ENCODE data around the gene TRIM44.
"Not testable (repeated sequence)": the region's sequence is repeated elsewhere in the genome, so short reads cannot be mapped to it uniquely, and the experiment has no call there.

Gene TRIM44

DNA sequence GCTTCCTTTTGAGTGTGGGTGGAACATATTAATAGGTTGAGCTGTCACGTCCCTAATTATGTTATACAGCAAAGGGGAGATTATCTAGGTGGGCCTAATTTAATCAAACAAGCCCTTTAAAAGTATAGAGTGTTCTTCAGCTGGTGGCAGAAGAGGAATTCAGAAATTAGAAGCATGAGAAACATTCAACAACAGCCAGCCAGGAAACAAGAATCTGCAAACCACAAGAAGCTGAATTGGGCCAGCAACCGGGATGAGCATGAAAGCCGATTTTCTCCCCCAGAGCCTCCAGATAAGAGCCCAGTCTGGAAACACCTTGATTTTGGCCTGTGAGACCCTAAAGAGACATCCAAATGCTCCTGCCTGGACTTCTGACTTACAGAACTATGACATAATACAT is 175.5 kb downstream of the TRIM44 start:
- no peak for DNase-seq

DNA sequence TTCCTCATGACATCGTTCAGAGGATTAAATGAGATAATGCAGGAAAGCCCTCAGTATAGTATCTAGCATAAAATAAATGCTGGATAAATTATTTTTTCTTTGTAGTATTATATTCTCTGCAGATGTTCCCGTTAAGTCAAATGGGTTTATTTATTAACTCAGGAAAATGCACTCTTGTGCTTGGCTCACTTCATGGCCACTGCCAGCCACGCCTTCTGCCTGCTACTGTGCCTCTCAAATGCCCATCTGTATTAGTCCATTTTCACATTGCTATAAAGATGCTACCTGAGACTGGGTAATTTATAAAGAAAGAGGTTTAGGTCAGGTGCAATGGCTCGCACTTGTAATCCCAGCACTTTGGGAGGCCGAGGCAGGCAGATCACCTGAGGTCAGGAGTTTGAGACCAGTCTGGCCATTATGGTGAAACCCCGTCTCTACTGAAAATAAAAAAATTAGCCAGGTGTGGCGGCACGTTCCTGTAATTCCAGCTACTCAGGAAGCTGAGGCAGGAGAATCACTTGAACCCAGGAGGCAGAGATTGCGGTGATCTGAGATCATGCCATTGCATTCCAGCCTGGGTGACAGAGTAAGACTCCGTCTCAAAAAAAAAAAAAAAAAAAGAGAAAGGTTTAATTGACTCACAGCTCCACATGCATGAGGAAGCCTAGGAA is 176.3 kb downstream of the TRIM44 start:
- not testable (repeated sequence) for DNase-seq

- no peak for DNase-seq
Observed at GRCh38 chr11:35839368-35840161, 177.0 kb downstream of the TRIM44 start.

DNA sequence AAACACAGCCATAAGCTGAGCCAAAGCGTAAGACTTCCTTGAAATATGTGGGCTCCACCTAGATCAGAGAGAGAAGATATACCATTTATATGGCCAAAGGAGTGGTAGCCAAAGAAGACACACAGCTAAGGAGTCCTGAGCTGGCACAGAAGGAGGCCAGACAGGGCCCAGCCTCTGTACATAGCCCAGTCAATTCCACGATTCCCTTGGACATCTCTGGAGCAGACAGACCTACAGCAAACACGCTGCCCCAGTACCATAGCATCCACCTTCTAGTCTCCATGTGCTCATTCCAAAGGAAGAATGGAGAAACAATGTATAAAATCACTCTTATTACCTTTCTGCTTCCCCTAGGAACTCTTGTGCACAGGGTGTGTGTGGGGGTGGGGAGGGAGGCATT is 179.2 kb downstream of the TRIM44 start:
- DNase-seq, result no peak

DNA sequence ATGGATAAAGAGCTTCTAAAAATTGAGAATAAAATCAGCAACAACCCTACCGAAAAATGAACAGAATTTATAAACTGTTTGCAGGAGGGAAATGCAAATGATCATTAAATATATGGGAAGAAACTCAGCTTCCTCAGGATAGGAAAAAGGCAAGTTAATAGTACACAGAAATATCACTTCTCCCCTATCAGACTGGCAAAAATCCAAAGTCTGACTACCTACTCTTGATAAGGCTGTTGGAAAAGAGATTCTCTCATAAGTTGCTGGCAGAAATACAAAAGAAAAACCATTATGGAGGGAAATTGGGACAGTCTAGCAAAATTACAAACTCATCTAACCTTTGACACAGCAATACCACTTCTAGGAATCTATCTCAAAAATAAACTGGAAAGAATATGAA is 180.4 kb downstream of the TRIM44 start:
- no peak for DNase-seq

DNA sequence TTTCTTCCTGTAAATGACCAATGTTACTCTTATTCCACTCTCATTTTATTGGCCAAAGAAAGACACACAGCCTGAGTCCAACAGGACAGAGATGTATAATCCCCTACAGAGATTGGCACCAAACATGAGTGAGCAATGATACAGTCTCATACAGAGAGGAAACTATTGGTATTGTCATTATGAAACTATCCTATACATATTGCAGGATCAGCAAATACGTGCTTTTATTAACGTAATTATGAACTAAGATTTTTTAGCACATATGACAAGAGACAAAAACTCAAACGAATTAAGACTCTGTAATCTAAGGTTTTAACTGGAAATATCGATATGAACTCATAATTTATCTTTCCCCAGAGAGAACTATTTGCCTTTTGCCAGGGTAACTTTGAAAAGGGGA is 182.0 kb downstream of the TRIM44 start:
- DNase-seq, result no peak

DNA sequence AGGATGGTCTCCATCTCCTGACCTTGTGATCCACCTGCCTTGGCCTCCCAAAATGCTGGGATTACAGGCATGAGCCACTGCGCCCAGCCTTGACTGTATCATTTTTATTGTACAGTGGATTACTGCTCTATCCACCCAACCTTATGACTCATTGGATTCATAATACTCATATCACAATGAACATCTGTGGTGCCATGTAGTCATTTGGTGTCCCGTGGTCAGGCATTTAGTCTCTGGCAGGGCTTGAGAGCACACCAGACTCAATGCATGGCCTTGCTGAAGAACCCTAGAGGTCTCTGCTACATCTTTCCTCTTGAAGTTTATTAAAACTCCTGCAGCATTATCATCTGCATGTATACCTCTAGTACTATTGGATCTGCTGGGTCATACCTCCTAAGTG is 183.3 kb downstream of the TRIM44 start:
- DNase-seq, result no peak

- DNase-seq, result no peak
Observed at GRCh38 chr11:35846874-35847273, 184.3 kb downstream of the TRIM44 start.

DNA sequence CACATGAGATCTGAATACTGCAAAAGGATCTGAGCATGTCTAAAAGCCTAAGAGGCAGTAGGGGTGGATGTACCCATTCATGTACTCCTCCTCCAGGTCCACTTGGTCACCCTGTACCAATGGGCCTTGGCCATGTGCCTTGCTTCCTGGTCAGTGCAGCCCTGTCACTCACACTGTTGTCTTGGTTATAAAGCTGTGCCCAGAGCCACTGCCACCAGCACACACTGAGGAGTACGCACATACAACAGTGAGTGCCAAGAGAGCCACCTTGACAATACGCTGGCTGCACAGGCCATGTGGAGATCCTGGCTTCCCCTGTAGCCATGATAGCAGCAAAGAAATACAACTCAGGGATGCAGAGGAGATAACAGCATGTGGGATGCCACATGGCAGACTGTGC is 184.9 kb downstream of the TRIM44 start:
- no peak for DNase-seq

DNA sequence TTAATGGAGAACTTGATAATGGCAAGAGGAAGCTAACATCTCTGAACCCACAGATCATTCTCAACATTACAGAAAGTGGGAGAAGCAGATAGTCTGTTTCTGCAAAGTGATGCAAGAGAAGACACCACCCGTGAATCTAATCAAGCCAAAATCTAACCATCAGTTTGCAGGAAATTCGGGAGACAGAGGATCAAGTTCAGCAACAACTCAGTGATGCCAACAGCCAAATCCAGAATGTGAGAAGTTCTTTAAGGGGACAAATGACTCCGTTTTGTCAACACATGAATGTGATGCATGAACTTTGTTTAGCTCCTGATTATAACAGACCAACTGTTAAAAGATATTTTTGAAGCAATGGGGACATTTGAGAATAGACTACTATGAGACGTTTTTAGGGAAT is 186.0 kb downstream of the TRIM44 start:
- no peak for DNase-seq

- DNase-seq, result no peak
Observed at GRCh38 chr11:35850191-35850590, 187.6 kb downstream of the TRIM44 start.

DNA sequence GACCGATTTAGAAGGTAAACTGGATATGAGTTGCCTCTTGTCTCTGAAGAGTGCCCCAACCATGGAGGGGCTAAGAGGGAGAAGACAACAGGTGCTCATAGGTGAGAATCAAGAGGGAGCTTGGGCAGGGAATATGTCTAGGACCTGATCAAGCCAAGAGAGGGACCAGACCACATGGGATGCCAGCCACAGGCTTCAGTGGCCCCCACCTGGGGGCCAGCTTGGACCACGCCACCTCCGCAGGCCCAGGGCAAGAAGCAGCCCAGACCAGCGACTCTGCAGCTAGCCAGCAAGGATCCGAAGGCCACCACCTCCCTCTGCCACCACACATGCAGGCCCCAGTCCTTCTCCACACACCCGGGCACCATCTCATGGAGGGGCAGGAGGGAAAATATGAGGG is 188.8 kb downstream of the TRIM44 start:
- DNase-seq, result no peak

DNA sequence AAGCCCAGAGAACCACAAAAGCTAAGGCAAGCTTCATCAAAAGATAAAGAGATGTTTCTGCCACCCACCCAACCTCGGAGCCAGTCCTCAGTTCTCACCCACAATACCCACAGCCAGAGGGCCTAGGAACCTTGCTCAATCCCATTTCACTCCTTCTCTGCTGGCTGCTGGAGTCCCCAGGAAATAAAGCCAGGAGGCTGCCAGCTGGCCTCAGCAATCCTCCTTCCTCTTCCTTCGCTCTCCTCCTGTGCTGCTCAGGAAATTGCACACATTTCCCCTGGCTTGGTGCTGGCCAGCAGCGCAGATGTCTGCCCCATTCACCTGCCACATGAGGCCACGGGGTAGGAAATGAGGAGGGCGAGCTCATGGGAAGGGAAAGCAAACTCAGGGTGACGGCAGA is 189.5 kb downstream of the TRIM44 start:
- DNase-seq, result no peak

DNA sequence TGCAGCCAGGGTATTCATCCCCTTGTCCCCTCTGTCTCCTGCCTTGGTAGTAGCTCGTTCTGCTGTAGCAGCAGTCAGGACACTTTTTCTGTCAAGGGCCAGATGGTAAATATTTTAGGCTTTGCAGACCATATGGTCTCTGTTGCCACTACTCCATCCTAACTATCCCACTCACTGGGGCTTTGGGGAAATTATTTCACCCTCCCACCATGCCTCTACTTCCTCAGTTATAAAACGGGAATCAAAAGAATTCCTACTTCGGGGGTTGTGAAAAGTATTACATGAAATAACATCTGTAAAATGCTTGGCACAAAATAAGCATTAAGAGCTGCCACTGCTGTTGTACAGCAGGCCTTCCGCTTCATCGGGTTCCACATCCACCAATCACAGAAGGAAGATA is 191.4 kb downstream of the TRIM44 start:
- DNase-seq, result no peak

- no peak for DNase-seq
Observed at GRCh38 chr11:35855671-35856070, 193.1 kb downstream of the TRIM44 start.

- no peak for DNase-seq
Observed at GRCh38 chr11:35856259-35856658, 193.7 kb downstream of the TRIM44 start.

DNA sequence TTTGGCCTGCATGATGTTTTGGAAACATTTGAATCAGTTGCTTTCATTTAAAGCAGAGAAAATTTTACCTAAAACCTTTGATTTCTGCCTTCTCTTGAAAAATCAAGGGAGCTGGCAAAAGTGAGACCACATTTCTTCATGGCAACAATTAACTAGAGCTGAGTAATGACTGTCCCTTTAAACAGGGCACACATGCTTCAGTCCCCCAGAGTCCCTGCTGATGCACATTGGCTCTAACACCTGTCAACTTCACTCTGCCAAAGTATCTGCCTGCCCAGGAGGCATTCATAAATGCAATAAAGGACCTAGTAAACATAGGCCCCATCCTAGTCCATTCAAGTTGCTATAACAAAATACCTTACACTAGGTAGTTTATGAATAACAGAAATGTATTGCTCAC is 194.2 kb downstream of the TRIM44 start:
- DNase-seq, result no peak

DNA sequence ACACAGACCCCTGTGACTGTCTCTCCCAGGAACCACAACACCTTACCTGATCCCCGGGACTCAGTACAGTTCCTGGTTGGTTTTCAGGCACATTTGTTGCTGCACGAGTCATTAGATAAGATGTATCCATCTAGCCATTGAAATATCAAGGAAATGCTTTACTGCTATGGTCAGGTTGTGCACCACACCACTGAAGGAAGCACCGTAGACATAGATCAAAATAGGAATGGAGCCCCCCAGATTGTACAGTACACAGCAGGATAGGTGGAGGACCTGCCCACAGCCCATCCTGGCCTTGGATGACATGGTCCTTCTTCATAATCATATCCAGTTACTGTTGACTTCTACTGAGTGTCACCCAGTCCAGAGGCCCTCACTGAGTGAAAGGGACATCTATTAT is 195.3 kb downstream of the TRIM44 start:
- DNase-seq, result no peak

GRCh38 chr11:35859301-35859700 is 196.7 kb downstream of the TRIM44 start:
- no peak for DNase-seq

- DNase-seq, result not testable (repeated sequence)
Observed at GRCh38 chr11:35860194-35860593, 197.6 kb downstream of the TRIM44 start.

DNA sequence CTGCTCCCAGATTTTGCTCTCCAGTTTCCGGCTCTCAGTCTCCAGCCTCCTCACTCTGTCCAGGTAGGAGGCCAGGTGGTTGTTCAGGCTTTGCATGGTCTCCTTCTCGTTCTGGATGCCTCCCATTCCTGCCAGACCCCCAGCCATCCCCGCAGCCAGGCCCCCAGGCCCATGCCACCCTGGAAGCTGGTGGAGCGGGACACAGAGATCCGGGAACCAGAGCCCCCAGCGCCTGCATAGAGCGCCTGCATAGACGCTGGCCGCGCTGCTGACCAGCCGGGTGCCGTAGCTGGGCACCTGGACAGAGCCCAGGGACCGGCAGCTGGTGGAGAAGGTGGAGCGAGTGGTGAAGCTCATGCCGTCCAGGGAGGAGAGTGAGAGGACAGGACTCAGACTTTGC is 198.6 kb downstream of the TRIM44 start:
- no peak for DNase-seq

DNA sequence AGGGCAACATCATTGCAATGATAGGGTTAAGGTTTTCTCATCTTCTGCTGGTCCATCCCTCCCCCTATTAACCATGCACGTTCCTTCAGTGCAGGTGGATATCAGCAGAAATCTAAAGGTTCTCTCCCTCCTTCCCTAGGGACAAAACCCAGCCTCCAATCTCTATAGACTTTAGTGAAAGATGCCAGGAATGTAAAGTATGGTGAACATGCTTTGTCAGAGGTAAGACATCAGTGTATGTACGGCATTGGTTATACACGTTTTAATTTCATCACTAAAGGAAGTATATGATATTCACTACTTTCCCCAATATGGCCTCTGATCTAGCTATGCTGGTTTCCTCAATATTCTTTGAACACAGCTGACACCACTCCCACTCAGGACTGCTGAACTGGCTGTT is 200.1 kb downstream of the TRIM44 start:
- no peak for DNase-seq

GRCh38 chr11:35864131-35864530 is 201.6 kb downstream of the TRIM44 start:
- DNase-seq, result no peak

DNA sequence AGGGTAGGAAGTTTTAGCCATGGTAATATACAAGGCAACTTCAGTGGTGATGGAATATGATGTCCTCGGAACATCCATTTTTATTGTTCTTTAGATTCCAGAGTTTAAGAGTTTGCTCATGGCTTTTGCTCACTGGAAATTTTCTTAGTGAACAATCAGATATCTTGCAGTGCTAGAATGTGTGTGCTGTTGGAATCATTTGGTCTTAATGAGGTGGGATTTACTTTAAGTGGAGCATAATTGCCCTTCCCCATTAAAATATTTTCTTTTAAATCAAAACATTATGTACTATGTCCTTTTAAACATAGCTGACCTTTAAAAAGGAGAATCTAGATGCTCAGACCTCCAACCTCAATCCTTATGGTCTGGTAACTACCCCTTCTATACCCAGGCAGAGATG is 204.0 kb downstream of the TRIM44 start:
- no peak for DNase-seq
